SH-SY5Y (cell line): ENCODE measurements around the gene RWDD3.

Experiments
- GATA2 ChIP-seq: IDR thresholded peaks from 2 replicates; pipeline ENCODE4 v1.6.1; 2011; ENCODE audit warnings: mild to moderate bottlenecking, low read depth, low read length
- GATA3 ChIP-seq: IDR thresholded peaks from 2 replicates; pipeline ENCODE4 v1.6.1; 2011; ENCODE audit warnings: low read depth, mild to moderate bottlenecking, low read length, moderate library complexity

The RWDD3 gene

GRCh38 chr1:95282518-95282895, 48.5 kb downstream of the RWDD3 start:
- TF ChIP-seq GATA3 (no peak), GATA2 (no peak)

GRCh38 chr1:95284420-95284819, 50.4 kb downstream of the RWDD3 start:
- TF ChIP-seq GATA2 = no peak
- no peak for TF ChIP-seq GATA3

- no peak for TF ChIP-seq GATA3
Measured at GRCh38 chr1:95286479-95286878, 52.5 kb downstream of the RWDD3 start.

GRCh38 chr1:95287081-95287480, 53.1 kb downstream of the RWDD3 start:
- TF ChIP-seq GATA3 (no peak), GATA2 (no peak)

- TF ChIP-seq GATA2 = no peak
Measured at GRCh38 chr1:95287825-95288224, 53.8 kb downstream of the RWDD3 start.
